ENCODE results near the gene QKI.
A peak's percentile ranks its signal among the peaks of the same experiment; 100 is the strongest.
"Not testable (repeated sequence)": the region's sequence is repeated elsewhere in the genome, so short reads cannot be mapped to it uniquely, and the experiment has no call there.

Gene QKI

DNA sequence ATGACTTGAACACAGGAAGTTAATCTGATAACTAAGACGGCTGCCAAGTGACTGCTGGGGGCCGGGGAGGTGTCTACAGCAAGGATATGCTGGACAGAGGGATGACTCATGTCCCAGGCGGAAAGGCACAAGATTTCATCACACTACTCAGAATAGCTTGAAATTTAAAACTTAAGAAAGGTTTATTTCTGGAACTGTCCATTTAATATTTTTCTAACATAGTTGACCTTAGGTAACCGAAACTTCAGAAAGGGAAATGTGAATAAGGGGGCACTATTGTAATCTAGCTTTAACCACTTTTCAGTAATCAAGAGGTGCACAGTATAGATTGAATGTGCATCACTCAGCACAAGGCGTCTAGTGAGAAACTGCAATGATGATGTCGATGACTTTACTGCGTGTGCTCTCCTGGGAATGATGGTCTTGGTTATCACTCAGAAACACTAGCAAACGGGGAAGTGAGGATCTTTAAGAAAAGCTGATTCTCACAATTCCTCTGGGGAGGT is 171.5 kb downstream of the QKI start:
- DNase-seq: peak; percentile 30 to 82

DNA sequence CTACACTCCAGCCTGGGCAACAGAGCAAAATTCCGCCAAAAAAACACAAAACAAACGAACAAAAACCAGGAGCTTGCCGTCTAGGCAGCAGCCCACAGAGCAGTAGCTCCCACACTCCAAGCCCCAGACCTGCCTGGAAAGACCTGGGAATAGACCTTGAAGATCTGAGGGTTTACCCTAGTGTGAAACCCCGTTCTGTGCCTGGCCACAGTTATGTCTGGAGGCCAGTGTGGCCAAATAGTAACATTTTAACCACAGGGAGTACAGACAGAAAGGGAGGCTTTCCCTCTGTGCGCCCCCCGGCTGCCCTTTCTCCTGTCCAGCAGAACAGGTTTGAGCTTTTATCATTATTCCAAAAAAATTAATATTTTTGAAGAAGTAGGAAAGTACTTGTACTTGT is 172.4 kb downstream of the QKI start:
- DNase-seq: no peak

DNA sequence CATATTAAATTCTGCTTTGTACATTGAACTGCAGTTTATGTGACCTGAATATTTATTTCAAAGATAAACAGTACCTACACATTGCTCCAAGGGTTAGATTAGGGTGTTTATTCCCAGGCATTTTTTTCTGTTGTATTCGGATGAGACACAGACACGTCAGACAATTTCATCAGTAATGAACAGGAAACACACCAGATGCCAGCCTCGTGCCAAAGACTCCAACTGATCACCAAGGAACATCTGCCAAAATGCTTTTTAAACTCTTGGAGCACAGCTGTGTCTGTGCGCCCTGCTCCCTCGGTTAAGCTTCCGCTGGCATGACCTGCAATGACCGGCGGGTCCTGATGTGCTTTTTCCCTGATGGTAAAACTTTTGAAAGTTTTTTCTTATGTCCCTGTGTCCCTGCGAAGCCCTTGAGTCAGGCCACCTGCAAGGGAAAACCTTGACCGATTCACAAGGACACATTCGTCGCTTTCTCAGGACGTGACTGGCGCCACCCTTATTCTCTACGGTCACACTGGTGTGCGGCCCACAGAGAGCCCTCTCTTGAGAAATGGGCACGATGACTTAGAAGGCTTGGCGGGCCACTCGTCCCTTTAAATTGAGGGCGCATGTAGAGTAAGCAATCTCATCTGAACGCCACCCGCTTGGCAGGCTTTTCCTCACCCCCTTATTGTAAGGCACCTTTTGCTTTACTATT is 173.9 kb downstream of the QKI start:
- DNase-seq: no peak

DNA sequence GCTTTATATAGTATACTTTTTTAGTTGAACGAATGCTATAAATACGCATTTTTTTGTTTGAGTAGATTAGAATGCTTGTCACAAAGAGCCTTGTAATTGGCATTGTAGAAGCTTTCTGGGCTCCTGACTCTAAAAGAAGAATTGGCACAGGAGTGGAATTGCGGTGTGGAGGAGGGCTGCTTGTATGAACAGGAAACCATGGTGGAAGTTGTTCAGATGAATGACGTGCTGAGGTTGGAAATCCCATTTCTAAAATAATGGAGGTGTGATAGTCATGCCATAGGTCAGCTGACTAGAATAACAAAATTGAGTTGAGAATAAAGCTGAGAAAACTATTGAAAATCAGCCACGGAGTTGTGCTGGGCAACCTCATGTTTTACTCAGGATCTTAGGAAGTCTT is 174.9 kb downstream of the QKI start:
- no peak for DNase-seq

DNA sequence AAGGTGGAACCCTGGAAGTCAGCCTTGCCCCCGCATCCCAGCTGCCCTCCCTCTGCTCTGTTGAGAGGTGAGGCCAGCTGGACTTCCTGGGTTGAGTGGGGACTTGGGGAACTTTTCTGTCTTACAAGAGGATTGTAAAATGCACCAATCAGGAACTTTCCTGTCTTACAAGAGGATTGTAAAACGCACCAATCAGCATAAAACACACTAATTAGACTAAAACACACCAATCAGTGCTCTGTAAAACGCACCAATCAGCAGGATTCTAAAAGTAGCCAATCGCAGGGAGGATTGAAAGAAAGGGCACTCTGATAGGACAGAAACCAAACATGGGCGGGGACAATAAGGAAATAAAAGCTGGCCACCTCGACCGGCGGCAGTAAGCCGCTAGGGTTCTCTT is 175.6 kb downstream of the QKI start:
- not testable (repeated sequence) for DNase-seq

DNA sequence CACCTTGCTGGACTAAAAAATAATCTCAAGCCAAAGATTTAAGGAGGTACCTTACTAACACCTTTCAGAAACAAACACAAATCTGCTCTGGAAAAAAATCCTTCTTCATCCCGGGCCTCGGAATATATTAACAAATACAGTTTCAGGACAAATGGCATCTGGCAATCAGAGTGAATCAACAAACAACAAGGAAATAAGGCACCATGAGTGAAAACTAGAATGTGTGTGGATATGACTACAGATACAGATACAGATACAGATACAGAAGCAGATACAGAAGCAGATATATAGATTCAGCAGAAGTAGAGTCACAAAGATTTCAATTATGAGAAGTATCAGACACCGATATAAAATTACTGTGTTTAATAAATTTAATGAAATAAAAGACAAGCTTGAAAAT is 178.4 kb downstream of the QKI start:
- no peak for DNase-seq

DNA sequence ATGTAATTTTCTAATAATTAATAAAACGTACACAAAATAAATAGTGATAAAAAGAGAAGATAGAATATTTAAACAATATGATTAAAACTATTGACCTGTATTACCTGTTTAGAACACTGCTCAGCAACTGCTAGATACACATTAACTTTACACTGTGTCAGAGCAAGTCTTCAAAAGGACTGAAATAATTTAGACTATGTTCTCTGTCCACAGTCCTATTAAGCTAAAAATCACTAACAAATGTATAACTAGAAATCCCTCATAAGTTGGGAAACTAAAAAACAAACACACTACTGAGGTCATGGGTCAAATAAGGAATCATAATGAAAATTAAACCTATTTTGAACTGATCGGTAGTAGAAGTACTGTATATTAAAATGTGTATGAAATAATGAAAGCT is 181.7 kb downstream of the QKI start:
- no peak for DNase-seq

DNA sequence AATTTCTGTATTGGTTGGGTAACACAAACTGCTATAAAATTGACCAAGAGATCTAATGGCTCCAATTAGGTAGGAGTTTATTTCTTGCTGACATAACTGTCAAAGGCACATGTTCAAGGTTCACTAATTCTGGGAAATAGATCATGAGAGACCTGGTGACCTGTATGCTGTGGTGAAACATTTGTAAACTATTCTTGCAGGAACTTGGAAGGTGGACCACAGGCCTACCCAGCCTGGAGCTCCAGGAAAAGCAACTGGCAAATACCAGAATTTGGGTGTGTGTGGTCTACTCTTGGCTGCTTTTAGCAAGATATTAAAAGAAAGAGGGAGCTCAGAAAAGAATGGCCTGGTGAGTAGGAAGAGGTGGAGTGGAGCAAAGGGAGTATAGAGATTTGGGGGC is 184.6 kb downstream of the QKI start:
- no peak for DNase-seq

DNA sequence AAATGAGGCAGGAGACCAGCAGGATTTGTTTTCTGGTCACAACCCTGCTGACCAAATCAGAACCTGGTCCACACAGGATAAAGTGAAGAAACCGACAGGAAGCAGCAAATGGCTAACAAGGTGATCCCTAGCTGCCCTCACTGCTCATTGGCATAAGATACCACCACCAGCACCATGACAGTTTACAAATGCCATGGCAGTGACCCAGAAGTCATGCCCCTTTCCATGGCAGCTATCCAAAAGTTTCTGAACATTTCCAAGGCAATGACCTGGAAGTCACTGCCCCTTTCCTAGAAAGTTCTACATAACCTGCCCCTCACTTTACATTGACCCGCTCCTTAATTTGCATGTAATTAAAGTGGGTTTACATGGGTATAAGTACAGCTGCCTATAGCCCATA is 185.2 kb downstream of the QKI start:
- DNase-seq: no peak

DNA sequence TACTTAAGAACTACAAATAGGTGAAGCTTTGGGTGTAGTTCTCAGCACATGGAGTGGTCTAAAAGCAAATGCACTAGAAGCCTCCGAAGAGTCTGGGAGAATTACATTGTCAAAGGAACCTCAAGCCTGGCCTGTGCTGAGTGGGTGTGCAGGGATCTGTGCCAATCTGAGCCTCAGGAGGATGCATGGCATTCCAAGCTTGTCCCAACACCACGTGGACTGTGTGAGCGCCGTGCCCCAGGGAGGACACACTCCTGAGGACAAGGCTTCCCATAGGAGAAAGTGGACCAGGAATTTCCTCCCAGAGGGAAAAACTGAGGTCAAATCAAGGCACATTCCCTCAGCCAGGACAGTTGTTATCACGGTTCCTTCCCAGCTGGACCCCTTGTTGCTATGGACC is 185.8 kb downstream of the QKI start:
- DNase-seq: no peak

DNA sequence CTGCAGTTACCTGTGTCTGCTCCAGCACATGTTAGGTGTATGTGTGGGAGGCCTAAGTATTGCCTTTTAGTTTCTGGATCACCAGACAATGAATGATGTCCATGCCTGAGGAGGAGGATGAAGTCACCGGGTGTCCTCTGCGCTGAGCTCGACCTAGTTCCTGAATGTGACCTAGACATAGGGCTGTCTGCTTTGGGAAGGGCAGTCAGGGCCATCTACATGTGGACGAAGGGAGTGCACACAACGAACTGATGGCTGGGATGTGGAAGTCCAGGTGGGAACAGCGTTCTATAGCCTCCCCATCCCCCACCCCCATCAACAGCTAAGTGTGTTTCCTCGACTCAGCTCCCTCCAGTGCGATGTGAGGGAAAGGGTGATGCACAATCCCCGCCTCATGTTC is 186.3 kb downstream of the QKI start:
- no peak for DNase-seq

DNA sequence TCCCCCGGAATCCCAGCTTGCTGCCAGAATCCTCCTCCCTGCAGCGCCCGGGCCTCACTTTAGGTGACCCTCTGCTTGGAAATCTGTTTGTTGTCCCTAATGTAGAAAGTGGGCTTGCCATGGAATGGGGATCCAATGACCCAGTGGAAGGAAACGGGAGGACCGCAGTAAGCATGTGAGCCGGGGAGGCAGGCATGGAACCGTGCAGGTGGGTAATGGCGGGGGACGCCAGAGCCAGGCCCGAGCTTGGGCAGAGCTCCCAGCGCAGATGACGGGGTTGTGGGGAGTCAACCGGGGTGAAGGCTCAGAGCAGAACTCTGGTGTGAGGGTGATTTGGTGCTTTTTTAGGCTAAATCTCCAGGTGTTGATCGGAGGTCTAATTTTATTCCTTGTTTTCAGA is 188.3 kb downstream of the QKI start:
- no peak for DNase-seq

DNA sequence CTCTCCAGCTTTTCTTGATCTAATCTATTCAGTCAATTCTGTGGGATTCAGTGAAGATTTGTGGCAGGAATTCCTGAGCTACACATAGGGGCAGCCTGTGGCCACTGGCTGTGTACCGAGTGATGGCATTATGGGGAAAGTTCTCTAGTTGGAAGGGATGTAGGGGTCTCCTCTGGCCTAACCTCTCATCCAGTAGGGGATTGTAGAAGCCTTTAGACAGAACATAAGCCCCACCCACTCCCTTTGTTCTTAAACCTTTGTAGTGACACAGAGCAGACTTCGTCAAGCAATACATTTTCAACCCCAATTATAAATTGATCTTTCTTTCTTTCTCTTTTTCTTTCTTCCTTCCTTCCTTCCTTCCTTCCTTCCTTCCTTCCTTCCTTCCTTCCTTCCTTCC is 188.9 kb downstream of the QKI start:
- no peak for DNase-seq

DNA sequence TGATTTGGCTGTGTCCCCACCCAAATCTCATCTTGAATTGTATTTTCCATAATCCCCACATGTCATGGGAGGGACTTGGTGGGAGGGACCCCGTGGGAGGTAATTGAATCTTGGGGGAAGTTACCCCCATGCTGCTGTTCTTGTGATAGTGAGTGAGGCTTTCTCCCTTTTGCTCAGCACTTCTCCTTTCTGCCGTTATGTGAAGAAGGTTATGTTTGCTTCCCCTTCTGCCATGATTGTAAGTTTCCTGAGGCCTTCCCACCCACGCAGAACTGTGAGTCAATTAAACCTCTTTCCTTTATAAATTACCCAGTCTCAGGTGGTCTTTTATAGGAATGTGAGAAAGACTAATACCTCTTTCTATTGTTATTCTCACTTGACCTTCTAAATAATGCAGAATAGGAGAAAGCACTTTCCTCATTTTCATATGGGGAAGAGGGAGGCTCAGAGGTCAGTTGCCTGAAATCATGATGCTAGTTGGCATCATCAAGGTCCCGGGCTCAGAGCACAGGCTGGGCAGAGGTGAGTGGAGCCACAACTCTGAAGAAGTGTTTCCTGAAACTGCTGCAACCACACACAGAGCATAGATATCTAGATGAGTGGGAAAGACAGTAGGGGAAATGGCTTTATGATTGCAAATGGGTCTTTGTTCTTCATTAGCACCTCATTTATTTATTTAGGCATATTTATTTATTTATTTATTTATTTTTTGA is 191.0 kb downstream of the QKI start:
- DNase-seq: no peak

DNA sequence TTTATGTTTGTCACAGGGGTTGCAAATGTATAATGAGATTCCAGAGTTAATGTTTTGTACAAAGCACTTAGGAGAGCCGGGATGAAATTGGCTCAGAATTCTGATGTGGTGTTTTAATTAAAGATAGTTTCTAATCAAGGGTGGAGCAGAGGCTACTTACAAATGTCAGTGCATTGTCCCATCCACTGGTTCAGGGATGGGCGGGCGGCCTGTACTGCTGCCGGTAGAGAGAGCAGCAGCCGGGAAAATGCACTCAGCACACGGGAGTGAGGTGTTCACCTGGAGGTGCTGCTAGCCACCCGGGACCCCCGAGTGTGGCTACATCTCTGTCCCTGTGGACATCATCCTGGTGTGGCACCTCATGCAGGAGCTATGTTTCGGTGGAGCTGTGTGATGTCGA is 193.3 kb downstream of the QKI start:
- DNase-seq: no peak

DNA sequence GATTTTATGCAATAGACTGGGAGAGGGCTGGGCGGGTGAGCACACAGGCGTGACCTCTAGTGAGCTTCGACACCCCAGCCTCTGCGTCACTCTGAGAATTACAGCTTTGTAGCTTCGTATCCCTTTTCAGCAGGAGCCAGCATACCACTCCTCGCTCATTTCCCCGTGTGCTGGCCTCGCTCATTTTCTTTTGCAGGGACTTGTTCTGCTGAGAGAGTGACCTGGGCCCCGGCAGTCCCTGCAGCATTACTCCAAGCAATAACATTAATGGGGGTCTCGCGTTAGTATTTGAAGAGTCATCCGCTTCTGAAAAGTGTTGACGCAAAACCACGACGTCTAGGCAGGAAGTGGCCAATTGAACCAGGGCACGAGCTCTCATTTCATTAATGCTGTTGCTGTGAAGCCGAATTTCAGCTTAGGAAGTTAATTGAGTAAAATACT is 193.7 kb downstream of the QKI start:
- DNase-seq: no peak

DNA sequence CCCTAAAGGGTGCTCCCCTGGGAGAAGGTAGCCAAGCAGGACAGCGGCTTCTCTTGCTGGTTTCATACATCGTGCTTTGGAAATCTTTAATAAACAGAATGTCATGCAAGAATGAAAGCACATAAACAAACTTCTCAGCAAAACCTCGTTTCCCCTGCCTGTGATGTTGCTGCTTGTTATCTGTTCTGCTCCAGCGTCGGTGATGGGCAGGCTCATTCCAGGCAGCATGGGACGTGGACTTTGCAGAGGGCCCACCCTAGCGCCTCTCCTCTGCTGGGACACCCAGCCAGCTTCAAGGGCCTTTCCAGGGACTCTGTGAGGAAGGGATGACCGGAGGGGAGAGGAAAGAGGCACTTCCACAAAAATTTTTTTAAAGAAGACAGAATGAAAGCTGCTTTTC is 197.7 kb downstream of the QKI start:
- no peak for DNase-seq

DNA sequence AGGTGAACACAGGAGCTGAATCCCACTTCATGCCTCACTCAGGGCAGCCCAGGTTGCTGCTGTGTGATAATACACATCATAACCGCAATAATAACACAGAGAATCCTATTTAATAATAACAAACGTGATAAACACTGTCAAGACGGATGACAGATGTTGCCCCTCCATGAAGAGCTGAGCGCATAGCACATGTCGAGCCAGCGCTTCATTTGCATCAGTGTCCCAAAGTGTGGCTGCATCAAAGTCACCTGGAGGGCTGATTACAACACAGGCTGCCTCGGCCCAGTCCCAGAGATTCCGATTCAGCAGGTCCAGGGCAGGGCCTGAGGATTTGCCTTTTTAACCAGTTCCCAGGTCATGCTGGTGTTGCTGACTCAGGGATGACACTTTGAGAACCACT is 198.5 kb downstream of the QKI start:
- no peak for DNase-seq

DNA sequence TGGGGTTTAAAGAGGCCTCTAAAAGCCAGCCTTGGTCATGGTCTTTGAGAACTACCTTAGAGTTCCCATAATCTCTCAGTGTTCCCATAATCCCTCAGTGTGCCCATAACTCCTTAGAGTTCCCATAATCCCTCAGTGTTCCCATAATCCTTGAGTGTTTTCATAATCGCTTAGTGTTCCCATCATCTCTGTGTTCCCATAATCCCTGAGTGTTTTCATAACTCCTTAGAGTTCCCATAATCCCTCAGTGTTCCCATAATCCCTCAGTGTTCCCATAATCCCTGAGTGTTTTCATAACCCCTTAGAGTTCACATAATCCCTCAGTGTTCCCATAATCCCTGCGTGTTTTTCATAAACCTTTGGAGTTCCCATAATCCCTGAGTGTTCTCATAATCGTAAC is 199.2 kb downstream of the QKI start:
- no peak for DNase-seq

DNA sequence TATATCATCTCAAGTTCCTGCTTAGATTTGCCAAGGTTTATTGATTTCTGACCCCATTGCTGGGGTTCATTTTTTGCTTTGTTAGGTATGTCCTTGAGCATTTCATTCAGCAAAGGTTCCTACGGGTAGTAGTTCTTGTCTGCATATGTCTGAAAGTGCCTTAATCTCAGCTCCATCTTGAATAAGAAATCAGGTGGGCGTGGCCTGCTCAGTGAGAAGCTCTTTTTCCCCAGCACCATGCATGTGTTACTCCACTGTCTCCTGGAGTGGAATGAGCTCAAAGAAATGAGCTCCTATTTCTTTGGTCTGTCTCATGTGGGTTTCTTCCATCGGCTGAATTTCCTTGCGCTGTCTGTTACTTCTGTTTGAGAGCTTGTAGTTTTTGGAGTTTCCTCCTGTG is 201.9 kb downstream of the QKI start:
- no peak for DNase-seq

DNA sequence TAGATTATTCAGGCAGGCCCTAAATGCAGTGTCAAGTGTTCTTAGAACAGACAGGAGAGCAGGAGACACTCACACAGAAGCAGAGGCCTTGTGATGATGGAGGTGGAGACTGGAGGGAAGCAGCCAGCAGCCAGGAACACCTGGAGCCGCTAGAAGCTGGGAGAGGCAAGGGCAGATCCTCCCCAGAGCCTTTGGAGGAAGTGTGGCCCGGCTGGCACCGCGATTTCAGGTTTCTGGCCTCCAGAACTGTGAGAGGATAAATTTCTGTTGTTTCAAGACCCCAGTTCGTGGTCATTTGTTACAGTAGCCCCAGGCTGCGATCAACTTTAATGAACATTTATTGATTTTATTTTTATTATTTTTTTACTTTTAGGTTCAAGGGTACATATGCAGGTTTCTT is 203.0 kb downstream of the QKI start:
- DNase-seq: no peak

DNA sequence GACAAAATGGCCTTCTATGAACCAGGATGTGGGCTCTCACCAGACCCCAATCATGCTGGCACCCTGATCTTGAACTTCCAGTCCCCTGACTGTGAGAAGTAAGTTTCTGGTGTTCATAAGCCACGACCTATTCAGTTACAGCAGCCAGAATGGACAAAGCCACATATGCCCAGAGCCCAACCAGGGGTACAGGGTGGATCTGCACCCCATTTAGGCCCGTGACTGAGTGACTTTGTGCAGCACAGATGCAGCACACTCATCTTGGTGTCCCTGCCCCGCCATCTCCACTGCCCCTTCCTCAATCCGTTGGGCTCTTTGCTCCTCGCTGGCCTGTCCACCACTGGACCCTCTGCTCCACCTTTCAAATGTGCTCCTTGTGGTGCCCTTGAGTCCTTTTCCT is 205.6 kb downstream of the QKI start:
- no peak for DNase-seq

DNA sequence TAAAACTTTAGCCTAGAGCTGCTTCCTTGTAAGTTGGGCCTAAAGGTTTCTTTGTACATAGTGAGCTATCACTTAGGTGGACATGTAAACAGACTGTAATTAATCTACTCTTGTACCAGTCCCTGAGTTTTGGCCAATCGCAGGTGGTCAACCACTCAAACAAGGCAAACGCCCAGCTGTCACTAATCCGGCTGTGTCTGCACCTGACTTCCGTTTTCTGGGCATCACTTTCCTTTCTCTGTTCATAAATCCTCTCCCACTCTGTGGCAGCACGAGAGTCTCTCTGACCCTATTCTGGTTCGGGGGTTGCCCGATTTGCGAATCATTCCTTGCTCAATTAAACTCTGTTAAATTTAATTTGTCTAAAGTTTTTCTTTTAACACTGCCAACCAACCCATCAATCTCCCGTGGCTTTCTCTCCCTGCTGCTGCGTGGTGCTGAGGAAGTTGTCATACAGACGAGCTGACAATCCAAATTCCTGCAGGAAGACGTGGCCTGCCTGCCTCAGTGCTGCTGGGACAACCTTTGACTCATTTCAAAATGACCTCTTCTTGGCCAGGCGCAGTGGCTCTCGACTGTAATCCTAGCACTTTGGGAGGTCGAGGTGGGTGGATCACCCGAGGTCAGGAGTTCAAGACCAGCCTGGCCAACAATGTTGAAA is 206.3 kb downstream of the QKI start:
- no peak for DNase-seq

DNA sequence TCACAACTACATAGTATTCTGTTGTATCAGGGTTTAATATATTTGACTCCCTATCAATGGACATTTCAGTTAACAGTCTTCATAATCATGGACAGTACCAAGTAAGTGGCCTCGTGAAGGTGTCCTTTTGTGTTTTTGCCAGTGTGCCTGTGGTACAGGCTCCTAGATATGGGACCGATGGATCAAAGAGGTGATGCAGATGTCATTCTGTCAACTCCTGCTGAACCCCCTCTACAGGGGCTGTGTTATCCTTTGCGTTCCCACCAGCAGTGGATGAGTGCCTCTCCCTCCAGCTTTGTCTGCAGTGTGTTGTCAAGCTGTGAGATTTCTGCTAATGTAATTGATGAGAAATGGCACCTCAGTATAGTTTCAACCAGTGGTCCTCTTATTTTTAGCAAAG is 210.7 kb downstream of the QKI start:
- DNase-seq: no peak

All from SW 1271 (cell line).